SK-N-SH treated with all-trans-retinoic acid at 6 μM for 48 hours (cell line): ENCODE results near the gene SMOC2.

Experiments used
- ARNTL ChIP-seq: fragments of 450-650 bp; formaldehyde crosslinking; IDR thresholded peaks from 2 replicates; pipeline ENCODE4 v1.5.0; 2020; ENCODE audit warnings: low read depth, mild to moderate bottlenecking, moderate library complexity, borderline replicate concordance
- CREB5 ChIP-seq: fragments of 250-450 bp; sonication (Bioruptor Pico); IDR thresholded peaks from 2 replicates; pipeline ENCODE4 v1.5.1; 2020; ENCODE audit warnings: low read depth, mild to moderate bottlenecking, moderate library complexity
- CSDC2 ChIP-seq: fragments of 250-450 bp; sonication (Bioruptor Pico); IDR thresholded peaks from 2 replicates; pipeline ENCODE4 v1.5.0; 2020; ENCODE audit warnings: mild to moderate bottlenecking, moderate library complexity
- ESRRG ChIP-seq: fragments of 250-450 bp; sonication (Bioruptor Pico); IDR thresholded peaks from 2 replicates; pipeline ENCODE4 v1.6.1; 2021; ENCODE audit warnings: mild to moderate bottlenecking
- ISL1 ChIP-seq: fragments of 250-450 bp; sonication (Bioruptor Pico); IDR thresholded peaks from 2 replicates; pipeline ENCODE4 v2.1.2; 2022; ENCODE audit warnings: mild to moderate bottlenecking, moderate library complexity
- OSR1 ChIP-seq: fragments of 250-450 bp; sonication (Bioruptor Pico); IDR thresholded peaks from 2 replicates; pipeline ENCODE4 v1.8.0; 2022; ENCODE audit warnings: moderate library complexity, mild to moderate bottlenecking, inconsistent platforms
- PATZ1 ChIP-seq: fragments of 250-450 bp; sonication (Bioruptor Pico); IDR thresholded peaks from 2 replicates; pipeline ENCODE4 v1.8.0; 2020; ENCODE audit warnings: mild to moderate bottlenecking, moderate library complexity, borderline replicate concordance
- PPARA ChIP-seq: fragments of 250-450 bp; sonication (Bioruptor Pico); IDR thresholded peaks from 2 replicates; pipeline ENCODE4 v1.5.0; 2020; ENCODE audit warnings: mild to moderate bottlenecking, borderline replicate concordance
- TOX ChIP-seq: fragments of 250-450 bp; sonication (Bioruptor Pico); IDR thresholded peaks from 2 replicates; pipeline ENCODE4 v1.8.0; 2021; ENCODE audit warnings: mild to moderate bottlenecking, moderate library complexity, borderline replicate concordance
- ZFP3 ChIP-seq: fragments of 250-450 bp; sonication (Bioruptor Pico); IDR thresholded peaks from 2 replicates; pipeline ENCODE4 v1.5.0; 2020; ENCODE audit warnings: mild to moderate bottlenecking, moderate library complexity
- ZFP30 ChIP-seq: fragments of 450-650 bp; formaldehyde crosslinking; IDR thresholded peaks from 2 replicates; pipeline ENCODE4 v1.5.0; 2022; ENCODE audit warnings: mild to moderate bottlenecking, moderate library complexity
- ZNF565 ChIP-seq: fragments of 450-650 bp; formaldehyde crosslinking; conservative IDR thresholded peaks from 2 replicates; pipeline ENCODE4 v1.5.0; 2020; ENCODE audit warnings: low read depth, mild to moderate bottlenecking, moderate library complexity
- ZNF8 ChIP-seq: fragments of 450-650 bp; formaldehyde crosslinking; IDR thresholded peaks from 2 replicates; pipeline ENCODE4 v1.5.0; 2020; ENCODE audit warnings: mild to moderate bottlenecking, moderate library complexity

- TF ChIP-seq PATZ1 (CRISPR knock-in tag) (no peak), ARNTL (no peak), ZNF8 (no peak), TOX (CRISPR knock-in tag) (no peak), OSR1 (CRISPR knock-in tag) (no peak), PPARA (CRISPR knock-in tag) (no peak), ZFP3 (CRISPR knock-in tag) (no peak), CSDC2 (CRISPR knock-in tag) (no peak), ESRRG (CRISPR knock-in tag) (no peak), CREB5 (CRISPR knock-in tag) (no peak), ZNF565 (no peak), ZFP30 (no peak), ISL1 (CRISPR knock-in tag) (no peak)
Measured at GRCh38 chr6:168541307-168541706, 100.3 kb downstream of the SMOC2 start.
